Measurements from ENCODE around the gene ALKBH3.

ALKBH3 gene

GRCh38 chr11:43908683-43909082 is 28.1 kb downstream of the ALKBH3 start:
- H3K36me3 ChIP-seq (ENCODE audit: control insufficient read depth in 4 of 4, insufficient read depth in 4 of 4, low read length in 3 of 4) = peaks cover 16 to 64% (median 38%) of the 10 kb centered on the region in 4 experiments

GRCh38 chr11:43913829-43914380 is 33.3 kb downstream of the ALKBH3 start:
- DNase-seq = no peak
- Histone ChIP-seq H3K4me1 (ENCODE audit: control extremely low read depth in 1 of 4, control insufficient read depth in 4 of 4, insufficient read depth in 4 of 4, low read length in 3 of 4) (no peaks in the 10 kb centered on the region), H3K36me3 (ENCODE audit: control insufficient read depth in 4 of 4, insufficient read depth in 4 of 4, low read length in 3 of 4) (peaks cover 20 to 61% (median 37%) of the 10 kb centered on the region in 4 experiments), H3K27me3 (replicated peaks in 2 of 5; ENCODE audit: control insufficient read depth in 4 of 5, insufficient read depth in 5 of 5, low read length in 4 of 5) (no peaks in the 10 kb centered on the region), H3K27ac (ENCODE audit: insufficient read depth in 1 of 2, low read depth in 1 of 2, low read length in 2 of 2, poor library complexity in 1 of 2, severe bottlenecking in 2 of 2) (no peak overlapping the region), H3K9me3 (ENCODE audit: control extremely low read depth in 1 of 5, control insufficient read depth in 4 of 5, insufficient read depth in 2 of 5, low read depth in 1 of 5, low read length in 4 of 5) (no peaks in the 10 kb centered on the region), H3K4me3 (ENCODE audit: control insufficient read depth in 1 of 7, extremely low read depth in 1 of 7, insufficient read depth in 4 of 7, low read depth in 2 of 7, low read length in 6 of 7) (no peak overlapping the region)
- POLR2A ChIA-PET = no interaction called here
- 100% methylated on average over 1 of the region's 3 CpGs for WGBS (ENCODE audit: insufficient coverage)
- CTCF ChIA-PET = interaction anchor here (1.1 to 1.2 kb wide), 2 partner anchors 24 to 29 kb away, joined by 5 to 6 read pairs; no protein-coding TSS in a partner anchor

More at GRCh38 chr11:43908683-43909082, 28.1 kb downstream of the ALKBH3 start:
- POLR2A ChIA-PET = no interaction called here
- no peak overlapping the region for H3K27ac ChIP-seq (ENCODE audit: insufficient read depth in 1 of 2, low read depth in 1 of 2, low read length in 2 of 2, poor library complexity in 1 of 2, severe bottlenecking in 2 of 2)
- WGBS (ENCODE audit: insufficient coverage) = 97% methylated on average over 6 of the region's 7 CpGs
- DNase-seq = no peak
- H3K9me3 ChIP-seq (ENCODE audit: control extremely low read depth in 1 of 5, control insufficient read depth in 4 of 5, insufficient read depth in 2 of 5, low read depth in 1 of 5, low read length in 4 of 5) = no peaks in the 10 kb centered on the region
- no peaks in the 10 kb centered on the region for H3K27me3 ChIP-seq (replicated peaks in 2 of 5; ENCODE audit: control insufficient read depth in 4 of 5, insufficient read depth in 5 of 5, low read length in 4 of 5)
- H3K4me3 ChIP-seq (ENCODE audit: control insufficient read depth in 1 of 7, extremely low read depth in 1 of 7, insufficient read depth in 4 of 7, low read depth in 2 of 7, low read length in 6 of 7) = no peak overlapping the region
- no peaks in the 10 kb centered on the region for H3K4me1 ChIP-seq (ENCODE audit: control extremely low read depth in 1 of 4, control insufficient read depth in 4 of 4, insufficient read depth in 4 of 4, low read length in 3 of 4)
- CTCF ChIA-PET = interaction anchor here (1.0 to 3.1 kb wide), 7 partner anchors 9 to 40 kb away, joined by 4 to 8 read pairs (median 6); partner anchors contain the start of gene C11orf96

- peaks cover 20 to 61% (median 42%) of the 10 kb centered on the region in 4 experiments for H3K36me3 ChIP-seq (ENCODE audit: control insufficient read depth in 4 of 4, insufficient read depth in 4 of 4, low read length in 3 of 4)
Observed at GRCh38 chr11:43914466-43914865, 33.8 kb downstream of the ALKBH3 start.

DNA sequence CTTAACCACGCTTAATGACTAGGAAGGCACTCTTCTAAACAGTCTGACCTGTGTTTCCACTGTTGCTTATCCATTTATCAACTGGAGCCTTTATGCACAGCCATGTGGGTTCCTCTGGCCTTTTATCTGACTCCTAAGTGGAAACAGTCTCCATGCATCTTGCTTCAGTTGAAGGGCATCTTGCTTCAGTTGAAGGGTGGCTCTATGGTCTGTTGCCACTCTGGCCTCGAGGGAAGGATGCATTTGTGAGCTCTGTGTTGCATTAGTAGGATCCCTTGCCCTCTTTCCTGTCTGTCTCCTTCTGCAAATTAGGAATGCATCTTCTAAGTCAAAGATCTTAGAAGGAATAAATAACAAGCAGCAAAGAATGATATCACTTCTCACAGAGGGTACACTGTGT is 36.0 kb downstream of the ALKBH3 start:
- ChIA-PET CTCF (no interaction called here), POLR2A (no interaction called here)
- H3K27ac ChIP-seq (ENCODE audit: insufficient read depth in 1 of 2, low read depth in 1 of 2, low read length in 2 of 2, poor library complexity in 1 of 2, severe bottlenecking in 2 of 2) = no peak overlapping the region
- 86% methylated on average over 2 of the region's 2 CpGs for WGBS (ENCODE audit: insufficient coverage)
- DNase-seq = no peak
- H3K36me3 ChIP-seq (ENCODE audit: control insufficient read depth in 4 of 4, insufficient read depth in 4 of 4, low read length in 3 of 4) = peaks cover 27 to 62% (median 45%) of the 10 kb centered on the region in 4 experiments
- H3K4me1 ChIP-seq (ENCODE audit: control extremely low read depth in 1 of 4, control insufficient read depth in 4 of 4, insufficient read depth in 4 of 4, low read length in 3 of 4) = no peaks in the 10 kb centered on the region
- no peak overlapping the region for H3K4me3 ChIP-seq (ENCODE audit: control insufficient read depth in 1 of 7, extremely low read depth in 1 of 7, insufficient read depth in 4 of 7, low read depth in 2 of 7, low read length in 6 of 7)
- no peaks in the 10 kb centered on the region for H3K9me3 ChIP-seq (ENCODE audit: control extremely low read depth in 1 of 5, control insufficient read depth in 4 of 5, insufficient read depth in 2 of 5, low read depth in 1 of 5, low read length in 4 of 5)
- H3K27me3 ChIP-seq (replicated peaks in 2 of 5; ENCODE audit: control insufficient read depth in 4 of 5, insufficient read depth in 5 of 5, low read length in 4 of 5) = no peaks in the 10 kb centered on the region

More at GRCh38 chr11:43914466-43914865, 33.8 kb downstream of the ALKBH3 start:
- CTCF ChIA-PET = interaction anchor here (1.1 to 1.2 kb wide), 2 partner anchors 24 to 29 kb away, joined by 5 to 6 read pairs; no protein-coding TSS in a partner anchor
- Histone ChIP-seq H3K9me3 (ENCODE audit: control extremely low read depth in 1 of 5, control insufficient read depth in 4 of 5, insufficient read depth in 2 of 5, low read depth in 1 of 5, low read length in 4 of 5) (no peaks in the 10 kb centered on the region), H3K27me3 (replicated peaks in 2 of 5; ENCODE audit: control insufficient read depth in 4 of 5, insufficient read depth in 5 of 5, low read length in 4 of 5) (no peaks in the 10 kb centered on the region), H3K27ac (ENCODE audit: insufficient read depth in 1 of 2, low read depth in 1 of 2, low read length in 2 of 2, poor library complexity in 1 of 2, severe bottlenecking in 2 of 2) (no peak overlapping the region), H3K4me3 (ENCODE audit: control insufficient read depth in 1 of 7, extremely low read depth in 1 of 7, insufficient read depth in 4 of 7, low read depth in 2 of 7, low read length in 6 of 7) (no peak overlapping the region), H3K4me1 (ENCODE audit: control extremely low read depth in 1 of 4, control insufficient read depth in 4 of 4, insufficient read depth in 4 of 4, low read length in 3 of 4) (no peaks in the 10 kb centered on the region)
- WGBS (ENCODE audit: insufficient coverage) = no CpG with 5 or more reads among the region's 1 CpG
- DNase-seq = no peak
- POLR2A ChIA-PET = no interaction called here

DNA sequence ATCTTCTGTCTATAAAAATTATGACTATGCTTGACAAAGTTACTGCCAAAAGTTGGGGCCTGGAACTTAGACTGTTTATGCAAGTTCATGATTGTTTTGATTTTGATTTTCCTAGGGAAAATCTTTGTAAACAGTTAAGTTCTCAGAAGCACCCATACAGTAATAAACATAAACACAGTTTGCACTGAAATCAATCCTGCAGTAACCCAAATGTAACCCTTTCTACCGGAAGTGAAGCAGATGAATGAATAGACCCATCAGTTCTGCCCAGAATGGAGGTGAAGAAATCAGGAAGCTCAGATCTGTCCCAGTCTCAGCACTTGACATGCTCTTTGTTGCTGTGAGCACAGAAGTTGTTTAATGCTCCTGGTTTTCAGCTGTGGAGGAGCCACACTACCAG is 37.2 kb downstream of the ALKBH3 start:
- ChIA-PET CTCF (interaction anchor here (1.1 to 2.5 kb wide), 2 partner anchors 12 to 28 kb away, joined by 3 to 10 read pairs; no protein-coding TSS in a partner anchor), POLR2A (no interaction called here)
- no peaks in the 10 kb centered on the region for H3K4me1 ChIP-seq (ENCODE audit: control extremely low read depth in 1 of 4, control insufficient read depth in 4 of 4, insufficient read depth in 4 of 4, low read length in 3 of 4)
- H3K36me3 ChIP-seq (ENCODE audit: control insufficient read depth in 4 of 4, insufficient read depth in 4 of 4, low read length in 3 of 4) = peaks cover 32 to 68% (median 50%) of the 10 kb centered on the region in 4 experiments
- H3K27ac ChIP-seq (ENCODE audit: insufficient read depth in 1 of 2, low read depth in 1 of 2, low read length in 2 of 2, poor library complexity in 1 of 2, severe bottlenecking in 2 of 2) = no peak overlapping the region
- no peaks in the 10 kb centered on the region for H3K27me3 ChIP-seq (replicated peaks in 2 of 5; ENCODE audit: control insufficient read depth in 4 of 5, insufficient read depth in 5 of 5, low read length in 4 of 5)
- no peak overlapping the region for H3K4me3 ChIP-seq (ENCODE audit: control insufficient read depth in 1 of 7, extremely low read depth in 1 of 7, insufficient read depth in 4 of 7, low read depth in 2 of 7, low read length in 6 of 7)
- H3K9me3 ChIP-seq (ENCODE audit: control extremely low read depth in 1 of 5, control insufficient read depth in 4 of 5, insufficient read depth in 2 of 5, low read depth in 1 of 5, low read length in 4 of 5) = no peaks in the 10 kb centered on the region
- 88% methylated on average over 1 of the region's 1 CpG for WGBS (ENCODE audit: insufficient coverage)
- DNase-seq = no peak

DNA sequence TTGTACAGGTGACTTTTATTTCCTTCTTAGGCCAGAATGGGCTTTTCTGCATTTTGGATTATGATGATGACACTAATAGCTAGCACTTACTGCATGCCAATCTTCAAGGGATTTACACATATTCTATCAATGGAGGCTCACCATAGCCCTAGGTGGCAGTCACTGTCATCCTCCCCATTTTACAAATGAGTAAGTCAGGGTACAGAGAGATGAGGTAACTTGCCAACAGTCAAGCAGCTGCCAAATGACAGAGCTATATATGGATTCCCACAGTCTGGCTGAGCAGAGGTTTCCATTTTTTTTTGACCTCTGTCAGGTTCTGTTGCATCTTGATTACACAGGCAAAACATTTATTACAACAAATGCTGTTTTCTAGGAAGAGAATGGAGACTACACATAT is 38.0 kb downstream of the ALKBH3 start:
- no peak for DNase-seq
- CTCF ChIA-PET = interaction anchor here (0.9 to 2.5 kb wide), 4 partner anchors 10 to 29 kb away, joined by 3 to 10 read pairs (median 4); no protein-coding TSS in a partner anchor
- POLR2A ChIA-PET = no interaction called here
- Histone ChIP-seq H3K27ac (ENCODE audit: insufficient read depth in 1 of 2, low read depth in 1 of 2, low read length in 2 of 2, poor library complexity in 1 of 2, severe bottlenecking in 2 of 2) (no peak overlapping the region), H3K9me3 (ENCODE audit: control extremely low read depth in 1 of 5, control insufficient read depth in 4 of 5, insufficient read depth in 2 of 5, low read depth in 1 of 5, low read length in 4 of 5) (no peaks in the 10 kb centered on the region), H3K4me1 (ENCODE audit: control extremely low read depth in 1 of 4, control insufficient read depth in 4 of 4, insufficient read depth in 4 of 4, low read length in 3 of 4) (no peaks in the 10 kb centered on the region), H3K4me3 (ENCODE audit: control insufficient read depth in 1 of 7, extremely low read depth in 1 of 7, insufficient read depth in 4 of 7, low read depth in 2 of 7, low read length in 6 of 7) (no peak overlapping the region), H3K36me3 (ENCODE audit: control insufficient read depth in 4 of 4, insufficient read depth in 4 of 4, low read length in 3 of 4) (peaks cover 30 to 64% (median 46%) of the 10 kb centered on the region in 4 experiments), H3K27me3 (replicated peaks in 2 of 5; ENCODE audit: control insufficient read depth in 4 of 5, insufficient read depth in 5 of 5, low read length in 4 of 5) (no peaks in the 10 kb centered on the region)

- POLR2A ChIA-PET = no interaction called here
- peaks cover 24 to 56% (median 41%) of the 10 kb centered on the region in 4 experiments for H3K36me3 ChIP-seq (ENCODE audit: control insufficient read depth in 4 of 4, insufficient read depth in 4 of 4, low read length in 3 of 4)
- CTCF ChIA-PET = interaction anchor here (1.2 to 2.5 kb wide), 4 partner anchors 9 to 30 kb away, joined by 3 to 10 read pairs (median 6); no protein-coding TSS in a partner anchor
Observed at GRCh38 chr11:43919852-43920597, 39.4 kb downstream of the ALKBH3 start.

More at GRCh38 chr11:43919852-43920597, 39.4 kb downstream of the ALKBH3 start:
- H3K27me3 ChIP-seq (replicated peaks in 2 of 5; ENCODE audit: control insufficient read depth in 4 of 5, insufficient read depth in 5 of 5, low read length in 4 of 5) = no peaks in the 10 kb centered on the region
- 92% methylated on average over 11 of the region's 14 CpGs for WGBS (ENCODE audit: insufficient coverage)
- H3K27ac ChIP-seq (ENCODE audit: insufficient read depth in 1 of 2, low read depth in 1 of 2, low read length in 2 of 2, poor library complexity in 1 of 2, severe bottlenecking in 2 of 2) = no peak overlapping the region
- no peaks in the 10 kb centered on the region for H3K9me3 ChIP-seq (ENCODE audit: control extremely low read depth in 1 of 5, control insufficient read depth in 4 of 5, insufficient read depth in 2 of 5, low read depth in 1 of 5, low read length in 4 of 5)
- H3K4me1 ChIP-seq (ENCODE audit: control extremely low read depth in 1 of 4, control insufficient read depth in 4 of 4, insufficient read depth in 4 of 4, low read length in 3 of 4) = no peaks in the 10 kb centered on the region
- DNase-seq = no peak
- H3K4me3 ChIP-seq (ENCODE audit: control insufficient read depth in 1 of 7, extremely low read depth in 1 of 7, insufficient read depth in 4 of 7, low read depth in 2 of 7, low read length in 6 of 7) = no peak overlapping the region
